Calu3 (cell line): ENCODE data around the gene LCORL. TPM values are rescaled to one million over a fixed set of nuclear protein-coding genes. Genes with fewer than 3 reads are reported as not detected.
"Not testable (repeated sequence)": the region's sequence is repeated elsewhere in the genome, so short reads cannot be mapped to it uniquely, and the experiment has no call there.

ENCODE experiments used
- BruUV-seq: library from RNA; stranded (reverse); fragments of 400-500 nt; replicated peaks from 2 replicates; lab custom pipeline; 2021; lab: Mats Ljungman, UMichigan
- CTCF ChIA-PET: fragments of 300-600 bp; sonication (Branson Sonifier 250); formaldehyde crosslinking; loops from one replicate; lab custom pipeline; 2022; ENCODE audit warnings: antibody characterized with exemption; lab: Charles Lee
- DNase-seq: peaks from one replicate; pipeline ENCODE4 v3.0.0; 2022
- H3K27ac Mint-ChIP-seq: one replicate; pipeline ENCODE4 v1.8.0; 2022; ENCODE audit warnings: mixed read lengths; ENCODE audit not compliant: unreplicated experiment
- H3K27me3 Mint-ChIP-seq: one replicate; pipeline ENCODE4 v1.8.0; 2022; ENCODE audit warnings: mixed read lengths; ENCODE audit not compliant: unreplicated experiment
- H3K36me3 Mint-ChIP-seq: one replicate; pipeline ENCODE4 v1.8.0; 2022; ENCODE audit warnings: mild to moderate bottlenecking, moderate library complexity, mixed read lengths; ENCODE audit not compliant: insufficient read depth, unreplicated experiment
- H3K4me1 Mint-ChIP-seq: one replicate; pipeline ENCODE4 v1.8.0; 2022; ENCODE audit warnings: mild to moderate bottlenecking, low read depth, mixed read lengths; ENCODE audit not compliant: unreplicated experiment
- H3K4me3 Mint-ChIP-seq: one replicate; pipeline ENCODE4 v1.8.0; 2022; ENCODE audit warnings: mild to moderate bottlenecking, low read depth, moderate library complexity, mixed read lengths; ENCODE audit not compliant: unreplicated experiment
- H3K9me3 Mint-ChIP-seq: one replicate; pipeline ENCODE4 v1.8.0; 2022; ENCODE audit warnings: low read depth, mixed read lengths; ENCODE audit not compliant: unreplicated experiment
- CTCF ChIP-seq: fragments of 200-600 bp; IDR thresholded peaks from one replicate; pipeline ENCODE4 v1.8.0; 2022; ENCODE audit warnings: antibody characterized with exemption; ENCODE audit not compliant: unreplicated experiment
- intact Hi-C: fragments of 100-400 bp; cut with micrococcal nuclease; formaldehyde crosslinking; loops from one replicate; pipeline ENCODE4 v1.10.0; 2022; ENCODE audit not compliant: unreplicated experiment
- total RNA-seq: library from RNA; stranded (reverse); gene quantifications from 2 replicates; pipeline ENCODE4 v1.2.3, GENCODE V29; 2022

LCORL gene
- total RNA-seq, 1 experiment from 2014 or later, result 15.4 TPM

GRCh38 chr4:18041114-18041513 lies 19.6 kb upstream of the LCORL start:
- intact Hi-C loops, result no loop called here
- Mint-ChIP-seq H3K27ac (no peak overlapping the region), H3K27me3 (no peaks in the 10 kb centered on the region), H3K4me1 (no peaks in the 10 kb centered on the region), H3K36me3 (no peaks in the 10 kb centered on the region), H3K4me3 (no peak overlapping the region), H3K9me3 (no peaks in the 10 kb centered on the region)
- no TSS peak for BruUV-seq
- no peak for DNase-seq
- CTCF ChIA-PET, result no interaction called here
- TF ChIP-seq CTCF, result no peak

GRCh38 chr4:18039113-18039512 lies 17.6 kb upstream of the LCORL start:
- no peak for DNase-seq
- intact Hi-C loops, result no loop called here
- Mint-ChIP-seq H3K36me3 (no peaks in the 10 kb centered on the region), H3K27ac (no peak overlapping the region), H3K4me3 (no peak overlapping the region), H3K9me3 (no peaks in the 10 kb centered on the region), H3K27me3 (no peaks in the 10 kb centered on the region), H3K4me1 (no peaks in the 10 kb centered on the region)
- no TSS peak for BruUV-seq
- no peak for TF ChIP-seq CTCF
- CTCF ChIA-PET, result no interaction called here

- intact Hi-C loops, H3K27ac Mint-ChIP-seq, H3K4me1 Mint-ChIP-seq, CTCF ChIA-PET, DNase-seq, BruUV-seq, H3K9me3 Mint-ChIP-seq, H3K4me3 Mint-ChIP-seq, H3K27me3 Mint-ChIP-seq, H3K36me3 Mint-ChIP-seq: not testable (repeated sequence)
Observed at GRCh38 chr4:18036369-18036768, 14.8 kb upstream of the LCORL start.

GRCh38 chr4:18034099-18034498 lies 12.5 kb upstream of the LCORL start:
- intact Hi-C loops, result no loop called here
- Mint-ChIP-seq H3K36me3 (no peaks in the 10 kb centered on the region), H3K9me3 (no peaks in the 10 kb centered on the region), H3K27me3 (no peaks in the 10 kb centered on the region), H3K27ac (no peak overlapping the region), H3K4me3 (no peak overlapping the region), H3K4me1 (no peaks in the 10 kb centered on the region)
- no peak for DNase-seq
- CTCF ChIA-PET, result no interaction called here
- no TSS peak for BruUV-seq
- TF ChIP-seq CTCF, result no peak

- Mint-ChIP-seq H3K4me3 (no peak overlapping the region), H3K36me3 (no peaks in the 10 kb centered on the region), H3K4me1 (no peaks in the 10 kb centered on the region), H3K27ac (no peak overlapping the region), H3K27me3 (no peaks in the 10 kb centered on the region), H3K9me3 (no peaks in the 10 kb centered on the region)
- intact Hi-C loops, result no loop called here
- CTCF ChIA-PET, result no interaction called here
- no TSS peak for BruUV-seq
- TF ChIP-seq CTCF, result no peak
- DNase-seq, result no peak
Observed at GRCh38 chr4:18033111-18034085, 11.8 kb upstream of the LCORL start.
